ENCODE data around the gene PAPSS1.

PAPSS1 gene

GRCh38 chr4:107683873-107684272, 36.2 kb downstream of the PAPSS1 start:
- no peak for TF ChIP-seq CTCF (IDR thresholded peaks at IDR 0.05)
- H3K4me1 ChIP-seq (ENCODE audit: control insufficient read depth in 1 of 2, insufficient read depth in 1 of 2, low read depth in 1 of 2, low read length in 1 of 2), result no peaks in the 10 kb centered on the region
- no peaks in the 10 kb centered on the region for H3K9me3 ChIP-seq
- no peak overlapping the region for H3K27ac ChIP-seq
- no peaks in the 10 kb centered on the region for H3K27me3 ChIP-seq
- H3K36me3 ChIP-seq, result peaks cover 20% of the 10 kb centered on the region
- no peak overlapping the region for H3K4me3 ChIP-seq (ENCODE audit: low read depth in 1 of 2, low read length in 1 of 2)

DNA sequence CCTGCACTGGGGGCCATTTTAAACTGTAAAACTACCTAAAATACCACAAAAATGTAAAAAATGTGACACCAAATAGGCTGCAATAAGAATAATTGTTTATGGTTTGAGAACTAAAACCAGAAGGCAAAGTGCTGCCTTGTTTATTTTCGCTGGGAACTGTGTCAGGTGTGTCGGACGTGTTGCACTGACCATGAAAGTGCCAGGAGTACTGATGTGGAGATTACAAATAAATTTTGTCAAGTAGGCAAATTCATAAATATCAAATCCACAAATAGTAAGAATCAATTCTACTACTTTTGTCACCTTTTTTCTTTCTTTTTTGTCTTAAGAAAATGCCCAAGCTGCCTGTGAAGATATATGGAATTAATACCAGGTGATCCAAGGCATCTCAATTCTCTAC, 37.7 kb downstream of the PAPSS1 start:
- H3K4me3 ChIP-seq (ENCODE audit: low read depth in 1 of 2, low read length in 1 of 2), result no peak overlapping the region
- no peaks in the 10 kb centered on the region for H3K9me3 ChIP-seq
- no peaks in the 10 kb centered on the region for H3K27me3 ChIP-seq
- no peaks in the 10 kb centered on the region for H3K4me1 ChIP-seq (ENCODE audit: control insufficient read depth in 1 of 2, insufficient read depth in 1 of 2, low read depth in 1 of 2, low read length in 1 of 2)
- peaks cover 20% of the 10 kb centered on the region for H3K36me3 ChIP-seq
- no peak overlapping the region for H3K27ac ChIP-seq
- TF ChIP-seq CTCF (IDR thresholded peaks at IDR 0.05), result no peak

DNA sequence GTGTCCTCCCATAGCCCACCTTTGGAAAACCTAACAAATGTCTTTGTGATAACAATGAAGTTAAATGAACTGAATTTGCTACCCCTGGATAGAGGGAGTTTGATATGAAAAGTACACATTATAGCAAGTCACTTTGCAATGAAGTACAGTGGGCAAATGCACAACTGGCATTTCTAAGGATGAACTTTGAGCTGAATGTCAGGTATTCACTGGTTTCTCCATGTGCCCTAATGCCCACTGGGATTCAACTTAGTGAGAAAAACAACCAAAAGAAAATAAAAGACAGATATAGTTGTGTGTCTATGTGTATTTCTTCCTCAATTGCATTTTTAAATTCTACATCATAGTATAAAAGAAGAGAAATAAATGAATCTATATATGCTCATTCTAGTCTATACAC, 51.0 kb downstream of the PAPSS1 start:
- no peak overlapping the region for H3K4me3 ChIP-seq (ENCODE audit: low read depth in 1 of 2, low read length in 1 of 2)
- H3K27me3 ChIP-seq, result no peaks in the 10 kb centered on the region
- no peak for TF ChIP-seq CTCF (IDR thresholded peaks at IDR 0.05)
- no peaks in the 10 kb centered on the region for H3K9me3 ChIP-seq
- H3K4me1 ChIP-seq (ENCODE audit: control insufficient read depth in 1 of 2, insufficient read depth in 1 of 2, low read depth in 1 of 2, low read length in 1 of 2), result no peaks in the 10 kb centered on the region
- no peak overlapping the region for H3K27ac ChIP-seq
- peaks cover 13% of the 10 kb centered on the region for H3K36me3 ChIP-seq

- H3K36me3 ChIP-seq, result peaks cover 13% of the 10 kb centered on the region
- no peak overlapping the region for H3K27ac ChIP-seq
- no peak overlapping the region for H3K4me3 ChIP-seq (ENCODE audit: low read depth in 1 of 2, low read length in 1 of 2)
- H3K27me3 ChIP-seq, result no peaks in the 10 kb centered on the region
- H3K4me1 ChIP-seq (ENCODE audit: control insufficient read depth in 1 of 2, insufficient read depth in 1 of 2, low read depth in 1 of 2, low read length in 1 of 2), result no peaks in the 10 kb centered on the region
- TF ChIP-seq CTCF (IDR thresholded peaks at IDR 0.05), result no peak
- no peaks in the 10 kb centered on the region for H3K9me3 ChIP-seq
Measured at GRCh38 chr4:107666134-107666533, 53.9 kb downstream of the PAPSS1 start.

DNA sequence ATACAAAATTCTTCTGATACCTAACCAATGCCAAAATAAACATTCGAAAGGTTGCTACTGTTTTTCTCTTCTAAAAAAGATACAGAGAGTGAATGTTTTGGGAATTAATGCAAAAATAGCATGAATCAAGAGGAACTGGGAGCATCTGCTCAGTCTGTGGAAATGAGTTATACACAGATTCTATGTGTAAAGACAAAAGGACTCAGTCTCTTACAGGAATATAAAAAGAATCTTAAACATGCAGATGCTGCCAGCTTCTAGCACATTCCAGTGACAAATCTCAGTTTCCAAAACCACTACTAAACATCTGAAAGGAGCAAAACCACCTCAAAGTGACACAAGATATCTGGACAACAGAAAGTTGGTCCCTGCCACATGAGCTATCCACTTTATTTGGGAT, 55.0 kb downstream of the PAPSS1 start:
- peaks cover 13% of the 10 kb centered on the region for H3K36me3 ChIP-seq
- no peaks in the 10 kb centered on the region for H3K4me1 ChIP-seq (ENCODE audit: control insufficient read depth in 1 of 2, insufficient read depth in 1 of 2, low read depth in 1 of 2, low read length in 1 of 2)
- H3K27ac ChIP-seq, result no peak overlapping the region
- no peak overlapping the region for H3K4me3 ChIP-seq (ENCODE audit: low read depth in 1 of 2, low read length in 1 of 2)
- H3K9me3 ChIP-seq, result no peaks in the 10 kb centered on the region
- no peaks in the 10 kb centered on the region for H3K27me3 ChIP-seq
- no peak for TF ChIP-seq CTCF (IDR thresholded peaks at IDR 0.05)

Data from neutrophil (primary cell).